ENCODE results near the gene PACSIN2. TPM values are rescaled to one million over a fixed set of nuclear protein-coding genes. Genes with fewer than 3 reads are reported as not detected.

PACSIN2 gene
- total and polyA plus RNA-seq, 10 of the 15 experiments (the other 5 are each of a cell fraction or from before 2014, with no cell fraction given): 0.93 to 78.7 (median 46.8) TPM

DNA sequence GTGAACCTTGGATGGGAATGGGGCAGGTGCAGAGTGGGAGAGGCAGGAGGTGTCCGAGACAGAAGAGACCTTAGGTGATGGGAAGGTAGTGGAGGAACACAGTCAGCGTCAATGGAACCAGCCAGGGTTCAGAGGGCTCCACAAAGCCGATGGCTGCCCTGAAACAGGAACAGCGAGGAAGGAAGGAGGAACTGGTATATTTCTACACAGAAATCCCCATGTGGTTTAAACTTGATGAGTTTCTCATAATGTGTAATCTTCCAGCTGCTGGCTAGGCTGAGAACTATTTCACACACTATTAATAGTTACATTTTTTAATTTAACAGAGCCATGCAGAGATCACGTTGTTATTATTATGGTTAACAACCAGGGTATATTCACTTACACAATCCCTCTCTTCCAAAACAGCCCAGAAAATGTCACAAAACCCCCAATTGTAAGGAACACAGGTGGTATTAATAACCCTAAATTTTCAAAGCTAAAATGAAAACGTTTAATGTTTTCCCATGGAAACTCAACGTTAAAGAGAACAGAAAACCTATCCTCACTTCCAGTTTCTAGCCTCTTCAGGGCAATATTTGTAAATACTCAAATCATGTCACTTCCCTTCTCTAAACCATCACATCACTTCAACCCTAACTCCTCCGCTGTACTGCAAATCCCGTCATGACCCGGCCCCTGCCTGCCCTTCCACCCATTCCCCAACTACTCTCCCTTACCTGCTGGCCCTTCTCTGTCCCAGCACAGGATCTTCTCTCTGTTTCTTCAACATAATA is 83.3 kb downstream of the PACSIN2 start (continued):
- TF ChIP-seq, protein P1, sequence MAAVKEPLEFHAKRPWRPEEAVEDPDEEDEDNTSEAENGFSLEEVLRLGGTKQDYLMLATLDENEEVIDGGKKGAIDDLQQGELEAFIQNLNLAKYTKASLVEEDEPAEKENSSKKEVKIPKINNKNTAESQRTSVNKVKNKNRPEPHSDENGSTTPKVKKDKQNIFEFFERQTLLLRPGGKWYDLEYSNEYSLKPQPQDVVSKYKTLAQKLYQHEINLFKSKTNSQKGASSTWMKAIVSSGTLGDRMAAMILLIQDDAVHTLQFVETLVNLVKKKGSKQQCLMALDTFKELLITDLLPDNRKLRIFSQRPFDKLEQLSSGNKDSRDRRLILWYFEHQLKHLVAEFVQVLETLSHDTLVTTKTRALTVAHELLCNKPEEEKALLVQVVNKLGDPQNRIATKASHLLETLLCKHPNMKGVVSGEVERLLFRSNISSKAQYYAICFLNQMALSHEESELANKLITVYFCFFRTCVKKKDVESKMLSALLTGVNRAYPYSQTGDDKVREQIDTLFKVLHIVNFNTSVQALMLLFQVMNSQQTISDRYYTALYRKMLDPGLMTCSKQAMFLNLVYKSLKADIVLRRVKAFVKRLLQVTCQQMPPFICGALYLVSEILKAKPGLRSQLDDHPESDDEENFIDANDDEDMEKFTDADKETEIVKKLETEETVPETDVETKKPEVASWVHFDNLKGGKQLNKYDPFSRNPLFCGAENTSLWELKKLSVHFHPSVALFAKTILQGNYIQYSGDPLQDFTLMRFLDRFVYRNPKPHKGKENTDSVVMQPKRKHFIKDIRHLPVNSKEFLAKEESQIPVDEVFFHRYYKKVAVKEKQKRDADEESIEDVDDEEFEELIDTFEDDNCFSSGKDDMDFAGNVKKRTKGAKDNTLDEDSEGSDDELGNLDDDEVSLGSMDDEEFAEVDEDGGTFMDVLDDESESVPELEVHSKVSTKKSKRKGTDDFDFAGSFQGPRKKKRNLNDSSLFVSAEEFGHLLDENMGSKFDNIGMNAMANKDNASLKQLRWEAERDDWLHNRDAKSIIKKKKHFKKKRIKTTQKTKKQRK (IDR thresholded peaks at IDR 0.05; ENCODE audit: low read depth, low read length): no peak
- TF ChIP-seq NRF1 (conservative IDR thresholded peaks at IDR 0.05; ENCODE audit: low read depth, low read length): no peak
- TF ChIP-seq, protein P2, sequence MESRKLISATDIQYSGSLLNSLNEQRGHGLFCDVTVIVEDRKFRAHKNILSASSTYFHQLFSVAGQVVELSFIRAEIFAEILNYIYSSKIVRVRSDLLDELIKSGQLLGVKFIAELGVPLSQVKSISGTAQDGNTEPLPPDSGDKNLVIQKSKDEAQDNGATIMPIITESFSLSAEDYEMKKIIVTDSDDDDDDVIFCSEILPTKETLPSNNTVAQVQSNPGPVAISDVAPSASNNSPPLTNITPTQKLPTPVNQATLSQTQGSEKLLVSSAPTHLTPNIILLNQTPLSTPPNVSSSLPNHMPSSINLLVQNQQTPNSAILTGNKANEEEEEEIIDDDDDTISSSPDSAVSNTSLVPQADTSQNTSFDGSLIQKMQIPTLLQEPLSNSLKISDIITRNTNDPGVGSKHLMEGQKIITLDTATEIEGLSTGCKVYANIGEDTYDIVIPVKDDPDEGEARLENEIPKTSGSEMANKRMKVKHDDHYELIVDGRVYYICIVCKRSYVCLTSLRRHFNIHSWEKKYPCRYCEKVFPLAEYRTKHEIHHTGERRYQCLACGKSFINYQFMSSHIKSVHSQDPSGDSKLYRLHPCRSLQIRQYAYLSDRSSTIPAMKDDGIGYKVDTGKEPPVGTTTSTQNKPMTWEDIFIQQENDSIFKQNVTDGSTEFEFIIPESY (IDR thresholded peaks at IDR 0.05): no peak

All from GM12878 (cell line).